Esophagus squamous epithelium (tissue), 4 donors: ENCODE measurements around the gene ANKRD6.

Source experiments
- CTCF ChIP-seq, 6 experiments: fragments of 450-650 bp in 4 of 6; fragments of 200-600 bp in 2 of 6; sonication (generic) in 2 of 6; IDR thresholded peaks; one replicate each; pipeline ENCODE4 v1.5.1; 2016 to 2019; ENCODE audit warnings: antibody characterized with exemption in 6 of 6, mild to moderate bottlenecking in 4 of 6, moderate library complexity in 4 of 6
- POLR2A ChIP-seq, 4 donors: fragments of 450-650 bp; IDR thresholded peaks; one replicate each; pipeline ENCODE4 v1.6.1; 2017; ENCODE audit warnings: antibody characterized with exemption in 4 of 4, mild to moderate bottlenecking in 4 of 4, moderate library complexity in 3 of 4

GRCh38 chr6:89604653-89605052 lies 171.7 kb downstream of the ANKRD6 start:
- TF ChIP-seq CTCF (IDR thresholded peaks at IDR 0.05) (no peak), POLR2A (IDR thresholded peaks at IDR 0.05) (no peak)
